ENCODE data around the gene DZIP3. TPM values are rescaled to one million over a fixed set of nuclear protein-coding genes. Genes with fewer than 3 reads are reported as not detected.
A peak's percentile ranks its signal among the peaks of the same experiment; 100 is the strongest.

Gene DZIP3
- total and polyA plus RNA-seq, 2 donors (not counting 1 experiment from before 2014, with no cell fraction given), result 11.0 to 26.4 TPM

DNA sequence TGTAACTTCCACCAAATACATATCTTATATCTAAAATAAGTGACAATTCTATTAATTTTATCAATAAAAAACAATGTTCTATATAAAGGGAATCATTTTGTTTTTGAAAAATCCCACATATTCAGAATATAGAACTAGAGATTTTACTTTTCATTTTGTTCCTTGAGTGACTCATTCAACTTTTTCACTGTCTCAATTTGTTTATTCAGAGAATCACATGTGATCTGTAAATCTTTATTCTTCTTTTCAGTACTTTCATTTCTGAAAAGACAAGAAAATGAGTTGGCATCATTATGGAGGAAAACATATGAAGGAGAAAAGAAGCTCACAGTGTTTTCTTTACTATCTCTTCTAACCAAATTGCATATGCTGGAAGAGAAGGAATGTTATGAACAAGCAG lies 35.3 kb upstream of the DZIP3 start:
- Histone ChIP-seq H3K27ac (ENCODE audit: insufficient read depth, low read length) (no peak overlapping the region), H4K20me1 (ENCODE audit: control insufficient read depth, extremely low read depth, insufficient read depth, low read length) (no peaks in the 10 kb centered on the region), H3K4me3 (replicated peaks in 1 of 4; ENCODE audit: control extremely low read depth in 1 of 4, insufficient read depth in 1 of 4, low read depth in 3 of 4, low read length in 4 of 4) (no peak overlapping the region), H2AFZ (ENCODE audit: low read length) (no peak overlapping the region), H3K4me2 (ENCODE audit: extremely low read depth, insufficient read depth, low read length) (peak overlapping the region; percentile 32), H3K79me2 (ENCODE audit: control insufficient read depth, insufficient read depth, low read length) (no peaks in the 10 kb centered on the region), H3K36me3 (ENCODE audit: control insufficient read depth, insufficient read depth, low read length) (no peaks in the 10 kb centered on the region), H3K9me3 (ENCODE audit: control insufficient read depth, insufficient read depth, low read depth, low read length) (no peaks in the 10 kb centered on the region), H3K4me1 (ENCODE audit: control insufficient read depth, extremely low read depth, insufficient read depth, low read length) (peaks cover 2% of the 10 kb centered on the region), H3K9ac (ENCODE audit: insufficient read depth, low read length) (no peak overlapping the region), H3K27me3 (ENCODE audit: control insufficient read depth, insufficient read depth, low read length) (no peaks in the 10 kb centered on the region)
- no peak for TF ChIP-seq EZH2 (IDR thresholded peaks at IDR 0.05; ENCODE audit: low read length, missing control alignments)
- TF ChIP-seq CTCF (conservative IDR thresholded peaks at IDR 0.05 in 1 of 2, IDR thresholded peaks at IDR 0.05 in 1 of 2; ENCODE audit: low read depth in 1 of 2, low read length in 2 of 2), result no peak
- peak in 1 of 2 donors; percentile 28 for DNase-seq (ENCODE audit: low read depth in 2 of 2)

- peak overlapping the region; percentile 8 for H2AFZ ChIP-seq (ENCODE audit: low read length)
- no peak overlapping the region for H3K27ac ChIP-seq (ENCODE audit: insufficient read depth, low read length)
- H3K9me3 ChIP-seq (ENCODE audit: control insufficient read depth, insufficient read depth, low read depth, low read length), result no peaks in the 10 kb centered on the region
- H3K4me3 ChIP-seq (replicated peaks in 1 of 4; ENCODE audit: control extremely low read depth in 1 of 4, insufficient read depth in 1 of 4, low read depth in 3 of 4, low read length in 4 of 4), result no peak overlapping the region
- no peaks in the 10 kb centered on the region for H3K36me3 ChIP-seq (ENCODE audit: control insufficient read depth, insufficient read depth, low read length)
- no peaks in the 10 kb centered on the region for H3K27me3 ChIP-seq (ENCODE audit: control insufficient read depth, insufficient read depth, low read length)
- H3K4me2 ChIP-seq (ENCODE audit: extremely low read depth, insufficient read depth, low read length), result peak overlapping the region; percentile 10
- TF ChIP-seq EZH2 (IDR thresholded peaks at IDR 0.05; ENCODE audit: low read length, missing control alignments) (no peak), CTCF (conservative IDR thresholded peaks at IDR 0.05 in 1 of 2, IDR thresholded peaks at IDR 0.05 in 1 of 2; ENCODE audit: low read depth in 1 of 2, low read length in 2 of 2) (no peak)
- H3K4me1 ChIP-seq (ENCODE audit: control insufficient read depth, extremely low read depth, insufficient read depth, low read length), result peaks cover 2% of the 10 kb centered on the region
- DNase-seq (ENCODE audit: low read depth in 2 of 2), result peak in 1 of 2 donors; percentile 45
- H3K79me2 ChIP-seq (ENCODE audit: control insufficient read depth, insufficient read depth, low read length), result no peaks in the 10 kb centered on the region
- no peak overlapping the region for H3K9ac ChIP-seq (ENCODE audit: insufficient read depth, low read length)
- H4K20me1 ChIP-seq (ENCODE audit: control insufficient read depth, extremely low read depth, insufficient read depth, low read length), result no peaks in the 10 kb centered on the region
Measured at GRCh38 chr3:108554913-108555571, 34.5 kb upstream of the DZIP3 start.

DNA sequence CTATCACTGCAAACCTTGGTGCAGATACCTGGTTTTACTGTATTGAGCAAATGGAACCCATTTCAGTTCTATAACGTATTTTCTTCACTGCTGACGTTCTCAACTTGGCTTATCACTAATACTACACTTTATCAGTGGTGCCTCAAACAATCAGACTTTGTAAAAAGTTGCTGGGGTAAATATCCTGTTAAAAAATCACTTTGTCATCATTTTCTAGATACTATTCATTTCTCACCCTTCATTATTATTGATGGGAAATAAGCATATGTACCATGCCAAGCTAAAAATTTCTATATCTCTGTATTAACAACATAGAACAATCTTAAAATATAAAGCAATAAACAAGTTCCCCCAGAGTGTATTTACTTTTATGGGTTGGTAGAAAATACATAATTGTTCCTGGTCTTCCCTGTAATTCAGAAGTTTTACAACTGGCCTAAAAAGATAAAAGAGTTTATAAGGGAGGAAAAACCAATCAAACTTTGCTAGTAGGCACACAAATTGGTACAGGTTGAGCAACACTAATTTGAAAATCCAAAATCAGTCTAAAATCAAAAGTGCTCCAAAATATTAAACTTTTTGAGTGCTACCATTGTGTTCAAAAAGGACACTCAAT lies 33.4 kb upstream of the DZIP3 start:
- TF ChIP-seq CTCF (conservative IDR thresholded peaks at IDR 0.05 in 1 of 2, IDR thresholded peaks at IDR 0.05 in 1 of 2; ENCODE audit: low read depth in 1 of 2, low read length in 2 of 2) (no peak), EZH2 (IDR thresholded peaks at IDR 0.05; ENCODE audit: low read length, missing control alignments) (no peak)
- no peaks in the 10 kb centered on the region for H3K36me3 ChIP-seq (ENCODE audit: control insufficient read depth, insufficient read depth, low read length)
- H2AFZ ChIP-seq (ENCODE audit: low read length), result no peak overlapping the region

More for the DNA sequence above, 33.4 kb upstream of the DZIP3 start:
- no peak for DNase-seq (ENCODE audit: low read depth in 2 of 2)
- Histone ChIP-seq H4K20me1 (ENCODE audit: control insufficient read depth, extremely low read depth, insufficient read depth, low read length) (no peaks in the 10 kb centered on the region), H3K4me1 (ENCODE audit: control insufficient read depth, extremely low read depth, insufficient read depth, low read length) (peaks cover 2% of the 10 kb centered on the region), H3K4me2 (ENCODE audit: extremely low read depth, insufficient read depth, low read length) (no peak overlapping the region), H3K79me2 (ENCODE audit: control insufficient read depth, insufficient read depth, low read length) (no peaks in the 10 kb centered on the region), H3K27ac (ENCODE audit: insufficient read depth, low read length) (no peak overlapping the region), H3K27me3 (ENCODE audit: control insufficient read depth, insufficient read depth, low read length) (no peaks in the 10 kb centered on the region), H3K9me3 (ENCODE audit: control insufficient read depth, insufficient read depth, low read depth, low read length) (no peaks in the 10 kb centered on the region), H3K9ac (ENCODE audit: insufficient read depth, low read length) (no peak overlapping the region), H3K4me3 (replicated peaks in 1 of 4; ENCODE audit: control extremely low read depth in 1 of 4, insufficient read depth in 1 of 4, low read depth in 3 of 4, low read length in 4 of 4) (no peak overlapping the region)
